GM20000 (cell line): ENCODE data around the gene F2RL2.

Source experiments
- DNase-seq: peaks from one replicate; pipeline ENCODE4 v3.0.0; 2012; ENCODE audit warnings: low spot score
- CTCF ChIP-seq: IDR thresholded peaks from 2 replicates; pipeline ENCODE4 v1.5.1; 2012; ENCODE audit warnings: mild to moderate bottlenecking, control low read depth; ENCODE audit errors: extremely low read depth, missing control alignments

The F2RL2 gene

GRCh38 chr5:76642390-76643040, 19.3 kb upstream of the F2RL2 start:
- TF ChIP-seq CTCF: no peak
- no peak for DNase-seq

GRCh38 chr5:76641514-76642120, 18.4 kb upstream of the F2RL2 start:
- DNase-seq: peak; percentile 49
- TF ChIP-seq CTCF: peak; percentile 79

GRCh38 chr5:76638479-76638878, 15.3 kb upstream of the F2RL2 start:
- DNase-seq: peak; percentile 17
- TF ChIP-seq CTCF: no peak

- no peak for TF ChIP-seq CTCF
These were observed 14.3 kb upstream of the F2RL2 start for GRCh38 chr5:76637490-76637889.

GRCh38 chr5:76634661-76635060, 11.5 kb upstream of the F2RL2 start:
- no peak for DNase-seq
- TF ChIP-seq CTCF: no peak

More at GRCh38 chr5:76637490-76637889, 14.3 kb upstream of the F2RL2 start:
- DNase-seq: no peak

- TF ChIP-seq CTCF: no peak
- DNase-seq: no peak
These were observed 3.5 kb upstream of the F2RL2 start for GRCh38 chr5:76626738-76627137.

GRCh38 chr5:76625087-76625815, 2.0 kb upstream of the F2RL2 start:
- no peak for TF ChIP-seq CTCF

More at GRCh38 chr5:76625087-76625815, 2.0 kb upstream of the F2RL2 start:
- no peak for DNase-seq
